Adipocyte (in vitro differentiated cells): ENCODE data around the gene FILIP1.

Experiments
- DNase-seq: peaks from one replicate; pipeline ENCODE4 v3.0.0-alpha.2; 2015; ENCODE audit warnings: low read depth
- H3K27me3 ChIP-seq: replicated peaks from 2 replicates; pipeline ENCODE4 v1.7.0; 2013; ENCODE audit warnings: mild to moderate bottlenecking, low read length, moderate library complexity; ENCODE audit not compliant: control insufficient read depth, insufficient read depth
- H3K36me3 ChIP-seq: 2 replicates; pipeline ENCODE4 v1.7.0; 2013; ENCODE audit warnings: low read length, mild to moderate bottlenecking, moderate library complexity; ENCODE audit not compliant: control insufficient read depth, insufficient read depth, severe bottlenecking
- H3K4me1 ChIP-seq: 2 replicates; pipeline ENCODE4 v1.7.0; 2013; ENCODE audit warnings: mild to moderate bottlenecking, low read length, moderate library complexity; ENCODE audit not compliant: control insufficient read depth, insufficient read depth
- H3K4me3 ChIP-seq: 2 replicates; pipeline ENCODE4 v1.7.0; 2013; ENCODE audit warnings: mild to moderate bottlenecking, low read length, moderate library complexity
- H3K9ac ChIP-seq: 2 replicates; pipeline ENCODE4 v1.7.0; 2013; ENCODE audit warnings: mild to moderate bottlenecking, low read length, moderate library complexity
- H3K9me3 ChIP-seq: 2 replicates; pipeline ENCODE4 v1.7.0; 2013; ENCODE audit warnings: mild to moderate bottlenecking, low read length, moderate library complexity; ENCODE audit not compliant: control insufficient read depth

The FILIP1 gene

DNA sequence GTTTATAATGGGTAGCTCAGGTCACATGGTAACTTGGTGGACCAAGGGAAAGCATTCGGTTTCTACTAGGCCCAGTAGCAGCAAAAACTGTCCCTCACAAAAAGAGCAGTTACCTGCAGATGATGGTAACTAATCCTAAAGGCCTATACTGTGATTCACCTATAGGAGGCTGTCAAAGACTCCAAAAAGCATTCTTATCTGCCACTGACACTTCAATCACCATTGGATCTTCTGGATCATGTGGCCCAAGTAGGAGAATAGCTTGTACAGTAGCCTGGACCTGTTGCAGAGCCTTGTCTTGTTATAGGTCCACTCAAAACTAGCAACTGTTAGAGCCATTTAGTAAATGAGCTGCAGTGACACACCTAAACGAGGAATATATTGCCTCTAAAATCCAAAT lies 23.2 kb upstream of the FILIP1 start:
- H3K4me1 ChIP-seq, result no peaks in the 10 kb centered on the region
- H3K4me3 ChIP-seq, result no peak overlapping the region
- H3K9ac ChIP-seq, result no peak overlapping the region
- no peaks in the 10 kb centered on the region for H3K9me3 ChIP-seq
- DNase-seq, result no peak
- no peaks in the 10 kb centered on the region for H3K27me3 ChIP-seq
- no peaks in the 10 kb centered on the region for H3K36me3 ChIP-seq

DNA sequence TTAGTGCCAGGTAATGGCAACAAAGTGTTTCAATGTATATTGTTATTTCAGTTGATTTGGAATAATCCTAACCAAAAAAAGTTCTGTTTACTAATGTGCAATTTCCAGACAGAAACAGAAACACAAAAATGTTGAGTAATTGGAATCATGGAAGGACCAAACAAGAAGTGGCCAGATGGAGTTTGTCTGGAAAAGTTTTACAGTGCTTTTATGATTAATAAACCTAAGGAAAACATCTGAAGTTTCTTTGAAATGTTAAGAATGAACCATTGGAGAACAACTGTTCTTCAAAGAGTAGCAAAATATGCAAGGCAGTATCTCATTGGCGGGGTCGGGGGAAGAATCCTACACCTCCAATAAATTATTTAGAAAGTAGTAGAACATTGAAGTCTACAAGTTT lies 19.0 kb upstream of the FILIP1 start:
- Histone ChIP-seq H3K9ac (no peak overlapping the region), H3K27me3 (no peaks in the 10 kb centered on the region), H3K4me1 (no peaks in the 10 kb centered on the region), H3K36me3 (no peaks in the 10 kb centered on the region), H3K4me3 (no peak overlapping the region), H3K9me3 (no peaks in the 10 kb centered on the region)
- DNase-seq, result no peak

DNA sequence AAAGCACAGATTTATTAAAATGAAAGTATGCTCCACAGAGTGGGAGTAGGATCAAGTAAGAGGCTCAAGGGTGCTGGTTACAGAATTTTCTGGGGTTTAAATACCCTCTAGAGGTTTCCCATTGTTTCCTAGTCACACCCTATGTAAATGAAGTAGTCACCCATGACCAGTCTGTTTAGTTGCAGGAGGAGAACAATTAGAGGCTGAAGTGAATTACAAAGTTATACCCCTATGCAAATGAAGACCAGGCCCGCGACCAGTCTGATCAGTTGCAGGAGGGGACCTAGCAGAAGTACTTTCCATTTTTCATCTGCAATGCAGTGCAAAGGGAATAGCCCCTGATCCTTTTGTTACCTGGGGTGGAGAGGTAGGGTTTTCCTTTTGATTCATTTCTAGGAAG lies 11.8 kb upstream of the FILIP1 start:
- Histone ChIP-seq H3K36me3 (no peaks in the 10 kb centered on the region), H3K9me3 (no peaks in the 10 kb centered on the region), H3K4me1 (no peaks in the 10 kb centered on the region), H3K4me3 (peak overlapping the region; percentile 39), H3K9ac (peak overlapping the region; percentile 29), H3K27me3 (no peaks in the 10 kb centered on the region)
- no peak for DNase-seq

DNA sequence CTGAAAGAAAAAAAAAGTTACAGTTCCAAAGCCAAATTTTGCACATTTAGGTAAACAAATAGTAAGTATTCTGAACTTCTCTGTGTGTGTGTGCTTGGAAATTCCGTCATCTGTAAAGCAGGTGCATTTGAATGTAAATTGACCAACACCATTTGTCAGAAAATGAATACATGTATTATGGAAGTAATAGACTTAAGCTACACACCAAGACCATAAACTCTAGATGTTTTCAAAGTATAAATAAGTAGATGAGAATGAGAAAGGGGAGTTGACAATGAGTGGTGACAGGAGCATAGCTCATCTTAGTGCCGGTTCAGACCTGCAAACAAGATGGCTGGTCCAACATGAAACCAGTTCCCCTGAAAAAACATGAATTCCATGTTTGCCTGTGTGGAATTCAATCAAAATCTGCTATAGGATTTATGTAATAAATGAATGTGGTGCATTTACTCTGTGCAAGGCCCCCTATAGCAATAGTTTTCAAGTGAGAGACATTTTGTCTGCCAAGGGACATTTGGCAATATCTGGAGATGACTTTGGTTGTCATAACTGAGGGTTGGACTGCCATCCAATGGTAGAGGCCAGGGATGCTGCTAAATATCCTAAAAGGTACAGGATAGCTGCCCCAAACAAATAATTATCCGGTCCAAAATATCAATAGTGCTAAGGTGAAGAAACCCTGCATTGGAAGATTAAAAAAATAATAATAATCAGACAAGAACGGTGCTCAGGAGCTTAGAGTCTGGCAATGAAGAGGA lies 11.0 kb upstream of the FILIP1 start:
- Histone ChIP-seq H3K36me3 (no peaks in the 10 kb centered on the region), H3K4me1 (no peaks in the 10 kb centered on the region)
- peak; percentile 38 for DNase-seq

DNA sequence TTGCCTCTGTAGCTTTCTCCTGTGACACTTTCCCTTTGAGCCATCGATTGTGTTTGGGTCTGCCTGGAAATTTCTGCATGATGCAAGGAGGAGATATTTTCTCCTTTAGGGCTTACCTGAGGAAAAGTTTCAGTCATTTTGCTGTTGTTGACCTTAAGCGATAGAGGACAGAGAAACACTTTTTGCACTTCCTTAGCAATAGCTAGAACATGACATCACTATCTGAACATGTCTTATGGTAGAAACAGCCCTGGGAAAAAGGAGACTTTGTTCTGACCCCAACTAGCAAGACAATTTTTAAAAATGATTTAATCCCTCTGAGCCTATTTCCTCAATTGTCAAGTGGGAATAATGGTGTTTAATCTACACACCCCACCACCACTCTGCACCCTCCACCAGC lies 9.7 kb upstream of the FILIP1 start:
- Histone ChIP-seq H3K4me1 (no peaks in the 10 kb centered on the region), H3K9me3 (no peaks in the 10 kb centered on the region), H3K4me3 (no peak overlapping the region), H3K27me3 (no peaks in the 10 kb centered on the region), H3K36me3 (no peaks in the 10 kb centered on the region), H3K9ac (no peak overlapping the region)
- no peak for DNase-seq

More for the DNA sequence above, 11.0 kb upstream of the FILIP1 start:
- H3K9ac ChIP-seq, result peak overlapping the region; percentile 29
- H3K27me3 ChIP-seq, result no peaks in the 10 kb centered on the region
- no peaks in the 10 kb centered on the region for H3K9me3 ChIP-seq
- H3K4me3 ChIP-seq, result peak overlapping the region; percentile 39

DNA sequence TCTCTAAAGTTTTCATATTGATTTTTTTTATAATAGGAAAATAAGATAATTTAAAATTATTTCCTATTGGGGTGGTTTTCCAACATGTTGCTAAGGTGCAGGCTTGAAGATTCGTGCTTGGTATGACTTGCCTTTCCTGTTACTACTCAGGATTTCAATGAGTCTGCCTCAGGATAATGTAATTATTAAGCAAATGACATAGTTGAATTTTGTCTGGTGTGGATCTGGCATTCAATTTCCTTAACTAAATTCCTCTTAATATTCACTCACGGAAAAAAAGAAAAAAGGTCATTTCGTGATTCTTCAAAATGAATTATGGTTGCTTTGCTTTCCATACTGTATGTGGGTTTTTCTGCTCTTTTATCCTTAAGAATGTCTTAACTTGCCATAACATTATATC lies 9.3 kb upstream of the FILIP1 start:
- no peaks in the 10 kb centered on the region for H3K36me3 ChIP-seq
- no peaks in the 10 kb centered on the region for H3K27me3 ChIP-seq
- H3K4me3 ChIP-seq, result no peak overlapping the region
- no peak overlapping the region for H3K9ac ChIP-seq
- H3K9me3 ChIP-seq, result no peaks in the 10 kb centered on the region
- no peak for DNase-seq
- no peaks in the 10 kb centered on the region for H3K4me1 ChIP-seq

DNA sequence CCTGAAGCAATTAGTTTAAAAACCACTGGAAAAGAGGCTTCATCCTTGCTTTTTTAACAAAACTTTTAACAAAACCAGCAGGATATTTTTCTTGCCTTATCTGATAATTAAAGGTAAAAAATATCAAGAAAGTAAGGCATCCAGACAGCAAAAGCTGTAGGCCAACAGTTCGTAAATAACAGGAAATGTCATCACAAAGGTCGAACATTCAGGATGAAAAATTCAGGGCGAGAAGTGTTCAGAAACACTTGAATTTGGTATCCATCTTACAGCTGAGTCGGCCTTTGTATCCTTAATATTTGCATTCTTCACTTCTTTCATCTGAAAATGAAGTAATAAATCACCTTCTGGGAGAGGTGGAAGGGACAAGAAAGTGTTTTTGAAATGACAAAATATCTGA lies 8.2 kb upstream of the FILIP1 start:
- Histone ChIP-seq H3K9ac (no peak overlapping the region), H3K36me3 (no peaks in the 10 kb centered on the region), H3K4me1 (no peaks in the 10 kb centered on the region), H3K27me3 (no peaks in the 10 kb centered on the region), H3K4me3 (no peak overlapping the region), H3K9me3 (no peaks in the 10 kb centered on the region)
- DNase-seq, result no peak

DNA sequence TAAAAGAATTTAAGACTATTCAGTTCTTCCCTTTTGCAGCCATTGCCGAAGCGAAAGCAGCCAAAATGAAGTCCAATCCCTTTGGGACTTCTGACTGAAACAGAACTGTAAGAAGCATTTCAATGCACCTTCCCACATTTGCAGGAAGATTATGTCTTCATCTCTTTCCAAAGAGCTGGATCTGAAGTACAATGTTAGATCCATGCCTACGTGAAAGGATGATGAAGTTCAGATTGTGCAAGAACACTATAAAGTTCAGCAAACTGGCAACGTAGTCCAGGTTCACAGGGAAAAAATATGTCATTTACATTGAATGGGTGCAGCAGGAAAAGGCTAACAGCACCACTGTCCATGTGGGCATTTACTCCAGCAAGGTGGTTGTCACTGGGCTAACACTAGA lies 6.0 kb upstream of the FILIP1 start:
- no peaks in the 10 kb centered on the region for H3K36me3 ChIP-seq
- DNase-seq, result no peak

DNA sequence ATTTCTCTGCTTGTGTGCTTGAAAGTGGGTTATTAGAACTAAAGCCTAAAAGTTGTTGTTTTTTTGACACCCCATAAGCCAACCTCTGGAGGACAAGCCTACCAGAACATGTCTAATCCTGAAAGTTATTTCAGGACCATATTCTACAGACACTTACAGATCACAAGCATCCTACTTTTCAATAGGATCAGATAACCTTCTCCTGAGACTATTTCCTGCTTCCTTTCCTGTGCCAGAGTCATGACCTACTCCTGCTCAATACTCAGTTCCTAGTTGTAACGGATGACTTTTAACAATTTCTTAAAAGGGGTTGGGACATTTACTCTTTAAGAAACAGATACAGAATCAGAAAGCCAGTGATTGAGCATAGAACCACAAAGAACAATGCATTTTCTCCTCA lies 5.3 kb upstream of the FILIP1 start:
- peaks cover 13% of the 10 kb centered on the region for H3K4me1 ChIP-seq
- DNase-seq, result no peak

More for the DNA sequence above, 6.0 kb upstream of the FILIP1 start:
- Histone ChIP-seq H3K9me3 (no peaks in the 10 kb centered on the region), H3K27me3 (no peaks in the 10 kb centered on the region), H3K9ac (no peak overlapping the region), H3K4me1 (peaks cover 9% of the 10 kb centered on the region), H3K4me3 (no peak overlapping the region)

DNA sequence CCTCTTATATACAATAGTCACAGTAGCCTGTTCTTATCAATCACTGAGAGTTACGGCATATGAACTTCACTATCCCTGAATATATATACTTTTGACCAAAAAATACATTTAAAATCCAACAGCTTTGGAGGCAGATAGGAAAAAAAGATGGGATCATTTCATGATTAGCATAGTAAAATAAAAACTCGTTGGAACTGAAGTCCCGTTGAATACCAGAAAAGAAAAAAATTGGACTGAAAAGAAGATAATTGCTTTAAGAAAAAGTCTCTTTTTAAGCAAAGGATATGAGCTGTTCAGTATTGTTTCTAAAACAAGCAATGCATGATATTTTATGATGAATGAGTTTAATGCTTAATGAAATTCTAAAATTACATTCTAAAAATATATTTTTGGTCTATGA lies 4.4 kb upstream of the FILIP1 start:
- no peaks in the 10 kb centered on the region for H3K9me3 ChIP-seq
- H3K36me3 ChIP-seq, result no peaks in the 10 kb centered on the region
- no peak overlapping the region for H3K9ac ChIP-seq
- H3K27me3 ChIP-seq, result no peaks in the 10 kb centered on the region
- no peak overlapping the region for H3K4me3 ChIP-seq
- no peak for DNase-seq
- peaks cover 21% of the 10 kb centered on the region for H3K4me1 ChIP-seq

More for the DNA sequence above, 5.3 kb upstream of the FILIP1 start:
- Histone ChIP-seq H3K4me3 (no peak overlapping the region), H3K9me3 (no peaks in the 10 kb centered on the region), H3K9ac (no peak overlapping the region), H3K36me3 (no peaks in the 10 kb centered on the region), H3K27me3 (no peaks in the 10 kb centered on the region)

DNA sequence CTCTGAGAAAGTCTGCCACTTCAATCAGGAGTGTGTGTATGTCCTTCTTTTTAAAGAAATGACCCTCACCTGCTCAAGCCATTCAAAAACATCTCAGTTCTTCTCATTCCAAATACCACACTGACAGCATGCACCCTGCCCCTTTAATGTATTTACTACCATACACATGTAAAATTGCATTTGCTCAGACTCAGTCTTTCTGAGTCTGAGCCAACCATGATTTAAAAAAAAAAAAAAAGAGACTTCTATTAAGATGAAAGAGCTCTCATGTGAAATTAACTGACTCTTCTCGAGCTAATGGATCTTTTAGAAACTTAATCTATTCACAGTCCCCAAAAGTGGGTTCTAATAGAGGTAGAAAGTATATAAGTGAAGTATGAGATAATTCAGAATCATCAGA lies 1.4 kb upstream of the FILIP1 start:
- no peak overlapping the region for H3K4me3 ChIP-seq
- no peak for DNase-seq

DNA sequence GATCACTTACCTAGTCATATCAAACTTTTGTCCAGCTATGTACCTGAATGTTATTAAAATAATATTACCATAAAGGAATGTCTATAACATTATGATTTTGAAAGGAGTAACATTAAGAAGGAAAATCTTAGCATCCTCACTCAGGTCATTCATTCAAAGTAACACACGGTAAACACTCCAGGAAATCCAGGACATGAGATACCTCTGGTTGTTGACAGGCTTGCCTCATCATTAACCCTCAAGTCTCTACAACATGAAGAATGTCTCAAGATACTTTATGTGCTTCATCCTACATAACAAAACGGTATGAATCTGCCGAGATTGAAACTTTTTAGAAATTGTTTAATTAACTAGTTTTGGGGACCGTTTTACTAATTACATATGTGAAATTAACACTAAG lies 690 bp upstream of the FILIP1 start:
- peaks cover 28% of the 10 kb centered on the region for H3K4me1 ChIP-seq
- no peaks in the 10 kb centered on the region for H3K9me3 ChIP-seq
- H3K9ac ChIP-seq, result peak overlapping the region; percentile 84
- no peaks in the 10 kb centered on the region for H3K36me3 ChIP-seq
- no peaks in the 10 kb centered on the region for H3K27me3 ChIP-seq
- no peak for DNase-seq
- peak overlapping the region; percentile 85 for H3K4me3 ChIP-seq

More for the DNA sequence above, 1.4 kb upstream of the FILIP1 start:
- Histone ChIP-seq H3K36me3 (no peaks in the 10 kb centered on the region), H3K9me3 (no peaks in the 10 kb centered on the region), H3K4me1 (peaks cover 28% of the 10 kb centered on the region), H3K27me3 (no peaks in the 10 kb centered on the region), H3K9ac (no peak overlapping the region)
